ENCODE data around the gene WDR38.

WDR38 gene

GRCh38 chr9:124859803-124860581 is 6.7 kb downstream of the WDR38 start:
- TF ChIP-seq CTCF (IDR thresholded peaks at IDR 0.05; ENCODE audit: borderline replicate concordance, insufficient read depth, low read depth, low read length), result no peak
- peak overlapping the region; percentile 100 for H3K4me3 ChIP-seq (ENCODE audit: low read depth, low read length)

GRCh38 chr9:124860582-124861341 is 7.5 kb downstream of the WDR38 start:
- H3K4me3 ChIP-seq (ENCODE audit: low read depth, low read length), result peak overlapping the region; percentile 100
- no peak for TF ChIP-seq CTCF (IDR thresholded peaks at IDR 0.05; ENCODE audit: borderline replicate concordance, insufficient read depth, low read depth, low read length)

- no peak for TF ChIP-seq CTCF (IDR thresholded peaks at IDR 0.05; ENCODE audit: borderline replicate concordance, insufficient read depth, low read depth, low read length)
- H3K4me3 ChIP-seq (ENCODE audit: low read depth, low read length), result peak within 1 kb of the TSS; percentile 100
These were observed 8.3 kb downstream of the WDR38 start, which contains the start of the genes ARPC5L and RPL35 for GRCh38 chr9:124861342-124862229. TSS of gene ARPC5L (plus strand) at chr9:124862130. CDS start at chr9:124869291, 7,161 bp downstream. TSS of gene RPL35 (minus strand) at chr9:124861957. CDS start at chr9:124861912, 45 bp downstream.

GRCh38 chr9:124863371-124863871 is 10.2 kb downstream of the WDR38 start:
- no peak overlapping the region for H3K4me3 ChIP-seq (ENCODE audit: low read depth, low read length)
- TF ChIP-seq CTCF (IDR thresholded peaks at IDR 0.05; ENCODE audit: borderline replicate concordance, insufficient read depth, low read depth, low read length), result no peak

GRCh38 chr9:124868511-124869465 is 15.5 kb downstream of the WDR38 start:
- H3K4me3 ChIP-seq (ENCODE audit: low read depth, low read length), result peak overlapping the region; percentile 70
- peak; percentile 44 for TF ChIP-seq CTCF (IDR thresholded peaks at IDR 0.05; ENCODE audit: borderline replicate concordance, insufficient read depth, low read depth, low read length)

Measured in GM12875 (cell line).